ENCODE measurements around the gene TNFSF8.

Gene TNFSF8

DNA sequence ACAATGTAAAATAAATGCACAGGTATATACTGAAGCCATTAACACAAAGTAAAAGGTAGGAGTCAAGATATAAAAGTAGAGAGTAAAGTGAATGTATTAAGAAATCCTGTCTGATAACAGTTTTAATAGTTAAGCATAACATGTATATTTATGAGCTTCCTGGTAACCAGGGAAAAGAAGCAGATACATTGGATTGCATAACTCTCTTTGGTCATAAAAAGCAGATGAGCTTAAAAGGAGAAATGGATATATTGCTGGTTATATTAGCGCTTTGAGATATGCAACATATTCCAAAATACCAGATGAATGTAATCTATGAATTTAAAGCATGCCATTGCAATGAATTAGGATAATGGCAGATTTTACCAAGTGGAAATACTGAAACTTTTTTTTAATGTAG, 6.2 kb upstream of the TNFSF8 start:
- DNase-seq (ENCODE audit: low read depth in 2 of 2), result no peak

DNA sequence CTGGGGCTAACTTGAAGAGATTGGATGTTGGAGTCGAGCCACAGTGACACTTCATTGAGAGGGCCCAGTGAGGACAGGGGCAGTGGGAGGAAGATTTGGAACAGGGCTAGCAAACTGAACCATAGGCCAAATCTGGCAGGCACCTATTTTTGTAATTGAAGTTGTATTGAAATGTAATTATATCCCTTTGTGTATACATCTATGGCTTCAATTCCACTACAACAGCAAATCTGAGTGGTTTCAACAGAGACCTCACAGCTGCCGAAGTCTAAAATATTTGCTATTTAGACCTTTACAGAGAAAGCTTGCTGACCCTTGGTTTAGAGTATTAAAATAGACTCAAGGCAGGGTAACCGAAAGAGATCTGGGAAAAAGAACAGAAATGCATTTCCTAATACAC, 4.7 kb upstream of the TNFSF8 start:
- no peak for DNase-seq (ENCODE audit: low read depth in 2 of 2)

DNA sequence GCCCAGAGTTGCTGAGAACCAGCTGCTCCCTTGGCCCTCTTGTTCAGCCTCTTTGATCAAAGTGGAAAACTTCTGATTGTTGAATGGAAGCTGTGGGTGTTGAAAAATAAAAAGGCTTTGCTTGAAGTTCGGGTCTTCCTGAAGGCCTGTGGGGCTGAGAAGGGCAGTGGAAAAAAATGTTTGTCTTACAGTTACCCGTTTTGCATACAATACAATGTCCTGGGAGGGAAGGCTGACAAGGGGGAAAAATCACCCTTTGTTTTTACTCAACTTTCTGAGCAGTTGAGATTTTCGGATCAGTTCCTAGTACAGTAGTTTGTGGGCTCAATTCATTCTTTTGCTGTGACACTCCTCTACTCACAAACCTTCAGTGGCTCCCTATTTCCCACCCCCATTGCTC, 2.1 kb upstream of the TNFSF8 start:
- no peak for DNase-seq (ENCODE audit: low read depth in 2 of 2)

DNA sequence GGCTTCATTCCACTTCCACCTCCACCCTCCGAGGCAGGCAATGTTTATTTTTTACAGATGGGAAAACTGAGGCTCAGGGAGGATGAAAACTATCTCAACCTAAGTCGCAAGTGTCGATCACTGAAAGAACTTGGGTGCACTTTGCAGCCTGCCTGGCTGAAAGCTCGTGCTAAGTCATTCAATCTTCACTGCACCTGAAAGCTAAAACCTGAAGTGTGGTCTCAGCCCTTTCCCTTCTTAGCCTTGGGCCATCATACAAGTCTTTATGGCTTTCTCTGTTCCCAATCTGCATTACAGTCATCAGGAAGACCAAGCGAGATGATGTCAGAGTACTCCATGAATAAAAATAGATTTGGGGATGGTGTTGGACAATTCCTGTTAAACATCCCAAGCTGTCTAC, 1.0 kb upstream of the TNFSF8 start:
- DNase-seq (ENCODE audit: low read depth in 2 of 2), result no peak

DNA sequence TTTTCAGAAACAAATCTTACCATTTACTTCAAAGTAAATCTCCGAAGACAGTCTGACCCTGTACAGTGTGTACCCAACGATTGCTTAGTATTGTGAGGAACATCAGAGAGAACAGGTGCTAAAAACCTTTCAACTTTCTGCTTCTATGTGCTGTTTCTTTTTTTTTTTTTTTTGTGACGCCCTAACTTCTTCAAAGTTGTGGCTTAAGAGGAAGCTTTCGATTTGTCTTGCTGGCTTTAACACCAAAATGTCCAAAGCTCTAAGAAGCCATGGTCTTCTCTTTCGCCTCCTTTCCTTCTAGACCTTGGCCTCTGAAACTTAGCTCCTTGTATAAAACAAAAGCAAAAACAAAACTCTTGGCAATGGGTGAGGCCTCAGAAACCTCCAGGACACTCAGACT, 1.2 kb downstream of the TNFSF8 start:
- no peak for DNase-seq (ENCODE audit: low read depth in 2 of 2)

DNA sequence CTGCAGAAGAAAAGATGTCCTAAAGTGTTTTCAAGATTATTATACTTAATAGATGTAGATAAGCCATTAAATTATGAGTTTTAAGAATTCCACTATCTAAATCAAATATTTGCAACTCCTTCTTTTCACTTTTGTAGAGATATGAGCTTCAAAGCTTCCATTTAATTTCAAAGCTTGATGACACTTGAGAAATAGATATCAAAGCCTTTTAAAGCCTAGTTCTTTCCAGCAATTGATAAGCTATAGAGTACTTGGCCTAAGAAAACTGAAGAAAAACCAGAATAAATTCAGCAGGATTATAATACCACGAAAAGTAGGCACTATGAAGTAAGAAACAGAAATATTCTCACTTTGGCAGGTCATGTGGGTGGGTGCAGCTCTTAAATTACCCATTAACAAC, 1.7 kb downstream of the TNFSF8 start:
- no peak for DNase-seq (ENCODE audit: low read depth in 2 of 2)

DNA sequence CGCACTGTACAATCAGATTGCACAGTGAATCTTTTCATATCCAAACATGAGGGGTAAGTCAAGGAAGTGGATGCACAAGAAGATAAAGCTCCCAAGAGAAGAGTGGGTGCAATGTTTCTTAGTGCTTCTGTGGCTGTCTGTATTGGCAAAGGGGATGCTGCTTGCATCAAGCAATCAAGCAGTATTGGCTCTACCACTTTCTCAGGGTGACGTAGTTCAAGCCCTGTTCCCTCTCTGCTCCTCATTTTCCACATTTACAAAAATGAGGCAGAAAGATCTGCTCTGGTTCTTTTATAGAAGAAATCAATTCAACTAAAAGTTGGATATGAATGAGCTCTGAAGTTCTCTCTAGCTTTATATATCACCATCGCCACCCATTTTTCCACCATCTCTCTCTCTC, 2.3 kb downstream of the TNFSF8 start:
- DNase-seq (ENCODE audit: low read depth in 2 of 2), result no peak

DNA sequence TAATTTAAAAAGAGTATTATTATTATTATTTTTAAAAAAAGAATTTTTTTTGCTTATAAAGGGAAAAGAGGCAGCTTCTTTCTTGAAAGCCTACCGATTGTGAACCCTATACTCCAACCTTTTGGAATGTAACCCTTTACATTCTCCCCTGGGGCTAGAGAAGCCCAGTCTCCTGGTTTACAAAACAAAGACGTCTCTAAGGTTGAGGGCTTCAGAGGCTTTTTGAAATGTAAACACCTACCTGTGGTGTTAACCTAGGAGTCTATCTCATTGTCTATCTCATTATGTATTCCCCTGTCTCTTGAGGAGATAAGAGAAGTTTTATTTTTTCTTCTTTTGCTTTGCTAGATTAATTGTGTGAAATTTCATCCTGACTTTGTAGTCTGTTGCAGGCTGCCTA, 4.7 kb downstream of the TNFSF8 start:
- no peak for DNase-seq (ENCODE audit: low read depth in 2 of 2)

DNA sequence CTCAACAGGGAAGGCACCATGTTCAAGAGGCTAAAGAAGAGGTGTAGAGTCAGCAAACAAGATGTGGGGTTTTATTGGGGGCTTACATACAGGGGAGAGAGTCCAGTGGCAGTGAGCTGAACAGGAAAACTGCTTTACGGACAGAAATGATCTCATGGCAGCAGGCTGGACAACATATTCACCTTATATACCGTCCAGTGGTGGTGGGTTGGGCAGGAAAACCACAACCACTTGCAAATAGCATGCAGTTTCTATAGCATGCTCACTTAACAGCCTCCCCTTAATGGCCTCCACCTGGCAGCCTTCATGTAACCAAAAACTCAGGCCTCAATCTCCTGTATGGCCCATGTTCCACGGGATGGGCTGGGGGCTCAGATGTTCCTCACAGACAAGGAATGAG, 5.4 kb downstream of the TNFSF8 start:
- no peak for DNase-seq (ENCODE audit: low read depth in 2 of 2)

DNA sequence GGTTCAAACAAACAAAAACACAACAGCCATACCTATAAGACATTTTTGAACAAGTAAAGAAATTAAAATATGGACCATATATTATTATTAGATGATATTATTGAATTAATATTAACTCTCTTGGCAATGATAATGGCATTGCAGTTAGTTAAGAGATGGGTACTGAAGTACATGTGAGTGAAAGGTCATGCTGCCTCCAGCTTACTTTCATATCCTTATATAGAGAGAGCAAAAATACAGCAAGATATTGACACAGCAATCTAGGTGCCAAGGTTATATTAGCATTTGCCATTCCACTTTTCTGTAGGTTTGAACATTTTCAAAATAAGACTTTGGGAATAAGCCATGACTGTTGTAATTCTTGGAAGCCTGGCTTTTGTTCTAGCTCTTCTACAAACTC, 6.1 kb downstream of the TNFSF8 start:
- DNase-seq (ENCODE audit: low read depth in 2 of 2), result no peak

DNA sequence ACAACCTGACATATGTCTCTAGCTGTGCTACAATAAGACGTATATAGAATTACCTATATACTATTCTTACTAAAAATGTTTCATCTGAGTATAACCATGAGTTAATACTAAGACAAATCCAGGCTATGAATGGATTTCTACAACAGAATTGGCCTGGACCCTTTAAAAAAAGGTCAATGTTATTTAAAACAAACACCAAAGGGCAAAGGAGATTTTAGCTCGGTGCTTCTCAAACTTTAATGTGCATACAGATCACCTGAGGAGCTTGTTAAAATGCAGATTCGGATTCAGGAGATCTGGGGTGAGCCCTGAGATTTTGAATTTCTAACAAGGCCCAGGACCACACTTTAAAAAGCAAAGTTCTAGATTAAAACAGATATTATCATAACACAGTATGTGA, 6.5 kb downstream of the TNFSF8 start:
- DNase-seq (ENCODE audit: low read depth in 2 of 2), result no peak

DNA sequence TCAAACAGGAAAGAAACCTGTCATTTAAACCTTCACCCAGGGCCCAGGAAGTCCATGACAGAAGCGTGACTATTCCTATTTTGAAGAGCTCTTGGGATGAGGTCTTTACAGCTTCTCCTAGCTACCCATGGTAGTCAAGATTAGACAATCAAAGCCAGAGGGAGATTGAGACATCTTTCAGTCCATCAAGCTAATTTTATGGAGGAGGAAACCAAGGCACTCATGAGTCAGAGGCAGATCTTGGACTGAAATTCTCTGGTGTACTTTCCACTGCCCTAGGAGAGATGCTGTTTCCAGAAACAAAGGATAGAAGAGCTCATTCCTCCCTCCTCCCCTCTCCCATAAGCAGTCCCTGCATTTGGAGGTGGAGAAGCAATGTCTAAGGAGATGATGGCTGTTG, 9.2 kb downstream of the TNFSF8 start:
- no peak for DNase-seq (ENCODE audit: low read depth in 2 of 2)

DNA sequence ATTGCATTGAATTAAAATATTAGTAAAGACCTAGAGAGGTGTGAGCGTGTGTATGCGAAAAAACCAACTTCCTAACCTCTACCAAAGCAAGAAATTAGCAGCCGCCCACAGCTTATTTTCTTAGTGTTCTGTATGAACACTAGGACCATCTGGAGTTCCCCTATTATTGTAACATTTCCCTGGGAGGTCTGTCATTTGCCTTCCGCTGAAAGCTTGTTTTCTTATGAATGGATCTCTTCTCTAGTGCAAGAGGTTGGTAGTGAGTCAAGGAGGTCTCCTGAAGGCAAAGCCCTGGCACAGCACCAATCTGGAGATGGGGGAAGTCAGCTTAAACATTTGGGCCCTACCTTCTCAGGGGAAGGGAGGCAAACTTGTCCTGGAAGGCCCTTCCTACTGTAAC, 10.8 kb downstream of the TNFSF8 start:
- no peak for DNase-seq (ENCODE audit: low read depth in 2 of 2)

DNA sequence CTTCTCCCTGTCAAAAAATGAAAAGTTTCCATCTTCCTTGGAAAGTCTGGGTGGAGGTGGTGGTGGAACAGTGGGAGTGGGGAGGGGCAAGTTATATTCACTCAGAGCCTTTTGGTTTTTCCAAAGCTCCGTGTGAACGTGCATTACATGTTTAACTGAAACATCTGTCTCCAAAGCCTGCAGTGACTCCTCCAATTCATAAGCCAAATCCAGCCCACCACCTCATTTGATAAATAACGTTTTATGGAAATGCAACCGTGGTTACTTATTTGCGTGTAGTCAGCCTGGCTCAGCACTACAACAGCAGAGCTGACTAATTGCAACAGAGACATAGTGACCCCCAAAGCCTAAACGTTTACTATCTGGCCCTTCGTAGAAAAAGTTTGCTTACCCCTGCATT, 13.9 kb downstream of the TNFSF8 start:
- no peak for DNase-seq (ENCODE audit: low read depth in 2 of 2)

DNA sequence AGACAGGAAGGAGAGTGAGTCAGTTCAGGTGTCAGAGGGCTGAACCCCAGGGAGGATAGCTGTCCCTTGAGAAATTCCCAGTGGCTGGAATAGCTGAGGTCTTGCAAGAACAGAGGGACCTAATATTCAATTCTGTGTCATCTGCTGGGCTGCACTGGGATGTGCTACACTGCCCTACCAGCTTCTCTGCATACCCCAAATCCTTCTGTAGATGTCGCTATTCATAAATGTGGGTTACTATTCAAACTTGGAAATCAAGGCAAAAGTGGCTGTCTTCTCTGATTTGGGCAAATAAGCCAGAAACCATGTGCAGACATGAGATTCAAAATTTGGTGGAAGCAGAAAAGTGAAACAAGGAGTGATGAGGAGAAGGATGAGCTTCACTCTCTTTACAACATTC, 16.3 kb downstream of the TNFSF8 start:
- DNase-seq (ENCODE audit: low read depth in 2 of 2), result no peak

DNA sequence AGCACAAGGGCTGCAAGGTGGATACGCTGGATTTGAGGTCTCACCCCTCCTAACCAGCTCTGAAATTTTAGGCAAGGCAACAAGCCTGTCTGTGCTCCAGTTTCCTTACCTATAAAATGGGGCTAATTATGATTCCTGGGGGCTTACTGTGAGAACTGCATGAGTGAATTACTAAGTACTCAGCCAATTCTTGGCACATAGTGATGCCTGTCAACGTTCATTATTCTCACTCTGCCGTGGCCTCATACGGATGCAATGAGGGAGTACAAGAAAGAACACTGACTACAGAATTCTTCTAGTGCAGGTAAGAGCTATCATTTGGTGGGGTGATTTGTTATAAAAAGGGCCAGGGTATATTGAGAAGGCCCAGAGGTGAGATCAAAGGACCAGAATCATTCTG, 16.7 kb downstream of the TNFSF8 start:
- no peak for DNase-seq (ENCODE audit: low read depth in 2 of 2)

DNA sequence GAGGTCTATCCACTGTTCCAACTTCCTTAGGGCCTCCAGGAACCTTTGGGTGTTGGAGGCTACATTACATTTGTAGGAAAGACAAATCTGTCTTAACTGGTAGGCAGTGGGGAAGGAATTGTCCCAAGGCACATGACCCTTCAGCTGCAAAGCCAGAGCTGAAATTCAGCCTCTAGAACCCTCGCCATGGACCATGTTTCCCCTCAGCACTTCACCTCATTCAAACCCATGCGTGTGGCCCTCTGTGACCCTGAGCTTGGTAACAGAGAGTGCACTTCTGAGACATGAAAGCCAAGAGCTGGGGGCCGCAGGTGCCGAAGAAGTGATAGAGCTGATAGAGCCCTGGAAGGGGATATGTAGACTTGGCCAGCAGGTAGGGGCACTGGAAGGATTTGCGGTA, 17.2 kb downstream of the TNFSF8 start:
- no peak for DNase-seq (ENCODE audit: low read depth in 2 of 2)

DNA sequence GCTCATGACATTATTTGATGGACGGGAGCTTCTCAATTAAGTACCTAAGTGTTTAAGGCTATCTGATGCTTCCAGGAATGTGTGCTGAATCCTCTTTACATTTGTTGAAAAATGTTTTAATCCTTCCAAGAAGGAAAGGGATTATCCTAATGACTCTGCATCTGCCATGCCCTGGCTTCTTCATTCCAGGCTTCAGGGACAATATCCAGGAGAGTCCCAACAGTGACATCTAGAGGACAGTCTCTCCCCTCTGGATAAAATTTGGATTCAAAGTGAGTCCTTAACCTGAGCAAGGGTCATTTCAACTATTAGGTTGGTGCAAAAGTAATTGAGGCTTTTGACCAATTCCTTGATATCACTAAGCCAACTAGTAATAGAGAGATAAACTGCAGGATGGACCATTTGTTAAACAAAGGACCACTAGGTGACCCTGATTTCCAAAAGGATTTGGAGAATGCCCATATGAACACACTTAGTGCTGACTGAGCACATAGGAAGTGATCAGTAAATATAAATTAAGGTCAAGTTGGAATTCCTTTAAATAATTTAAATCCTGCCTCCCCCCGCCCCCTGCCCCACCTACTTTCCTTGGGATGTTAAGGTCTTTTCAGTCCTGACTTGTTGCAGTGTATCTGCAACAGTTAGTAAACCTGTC, 19.1 kb downstream of the TNFSF8 start:
- no peak for DNase-seq (ENCODE audit: low read depth in 2 of 2)

DNA sequence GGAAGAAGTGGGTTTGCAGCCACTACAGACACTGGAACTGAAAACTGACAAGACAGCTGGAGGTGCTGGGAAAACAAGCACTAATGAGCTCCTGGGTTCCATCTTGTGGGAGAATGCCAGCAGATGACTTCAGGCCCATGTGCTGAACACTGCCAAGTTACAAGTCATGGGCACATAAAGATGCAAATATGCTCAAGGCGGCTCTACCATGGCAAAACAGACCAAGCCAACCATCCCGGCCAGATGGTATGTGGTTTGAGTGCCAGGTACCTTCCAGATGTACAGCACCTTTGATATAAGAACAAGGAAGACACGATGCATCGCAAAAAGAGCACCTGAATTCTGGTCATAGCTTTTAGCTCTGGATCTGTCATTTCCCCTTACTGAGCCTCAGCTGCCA, 19.9 kb downstream of the TNFSF8 start:
- no peak for DNase-seq (ENCODE audit: low read depth in 2 of 2)

DNA sequence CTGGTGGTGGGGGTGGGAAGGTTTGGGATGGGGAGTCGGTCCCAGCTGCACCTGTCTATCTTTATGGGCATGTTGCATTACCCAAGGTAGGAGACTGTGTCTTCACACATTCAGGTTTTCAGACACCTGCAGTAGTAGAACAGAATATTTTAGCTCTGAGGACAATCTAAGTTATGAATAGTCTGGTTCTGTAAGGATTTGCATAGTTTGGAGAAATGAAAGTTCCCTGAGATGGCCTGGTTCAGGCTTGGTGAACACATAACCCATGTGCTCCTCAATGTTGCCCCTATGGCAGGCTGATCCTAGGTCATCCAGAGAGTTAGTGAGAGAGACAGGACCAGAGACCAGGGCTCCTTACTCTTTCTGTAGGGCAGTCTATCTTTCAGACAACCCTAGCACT, 20.7 kb downstream of the TNFSF8 start:
- no peak for DNase-seq (ENCODE audit: low read depth in 2 of 2)

DNA sequence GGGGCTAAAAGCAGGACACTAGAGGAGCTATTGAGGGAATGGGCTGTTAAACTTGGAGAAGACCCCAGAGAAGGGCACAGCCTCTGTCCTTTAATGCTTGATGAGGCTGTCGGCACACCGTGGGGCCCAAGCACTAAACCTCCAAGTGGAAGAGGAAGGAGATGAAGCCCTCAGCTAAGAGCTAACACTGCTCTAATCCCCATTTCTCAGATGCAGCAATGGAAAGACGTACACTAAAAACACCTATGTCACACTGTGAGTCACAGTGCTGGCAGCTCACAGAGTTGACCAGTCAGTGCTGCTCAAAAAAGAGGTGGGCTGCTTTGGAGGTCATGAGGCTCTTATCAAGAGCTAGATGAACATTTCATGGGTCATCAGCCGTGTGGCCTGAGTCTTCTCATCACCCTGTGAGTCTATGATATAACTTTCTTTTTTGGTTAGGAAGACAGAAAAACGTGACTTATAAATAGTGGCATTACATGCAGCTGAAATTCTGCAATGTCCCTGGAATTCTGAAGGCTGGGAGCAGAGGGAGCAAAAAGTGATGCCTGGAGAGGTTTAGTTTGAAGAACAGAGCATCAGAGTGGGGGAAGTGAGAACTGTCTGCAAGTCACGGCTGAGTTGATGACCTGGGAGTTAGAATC, 21.5 kb downstream of the TNFSF8 start:
- no peak for DNase-seq (ENCODE audit: low read depth in 2 of 2)

DNA sequence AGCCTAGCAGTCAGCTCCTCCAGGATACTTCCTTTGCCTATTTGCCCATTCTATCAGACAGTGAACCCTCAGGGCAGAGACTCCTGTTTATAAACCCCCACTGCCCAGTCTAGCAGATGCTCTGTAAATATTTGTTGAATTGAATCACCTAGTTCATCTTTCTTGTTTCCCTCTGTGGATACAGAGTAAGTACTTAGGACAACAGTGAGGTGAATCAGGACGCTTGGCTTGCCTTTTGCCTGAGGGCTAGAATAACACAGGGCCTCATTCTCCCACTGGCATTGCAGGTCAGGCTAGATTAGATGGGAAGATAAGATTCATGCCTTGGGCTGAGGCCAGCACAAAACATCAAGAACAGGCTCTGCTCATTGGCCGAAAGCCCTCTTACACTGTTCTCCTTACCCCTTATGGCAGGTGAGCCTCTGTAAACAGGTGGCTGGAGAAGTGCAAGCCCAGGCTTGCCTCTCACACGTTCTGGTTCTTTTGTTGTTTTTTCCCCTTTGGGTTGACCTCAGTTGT, 22.2 kb downstream of the TNFSF8 start:
- no peak for DNase-seq (ENCODE audit: low read depth in 2 of 2)

DNA sequence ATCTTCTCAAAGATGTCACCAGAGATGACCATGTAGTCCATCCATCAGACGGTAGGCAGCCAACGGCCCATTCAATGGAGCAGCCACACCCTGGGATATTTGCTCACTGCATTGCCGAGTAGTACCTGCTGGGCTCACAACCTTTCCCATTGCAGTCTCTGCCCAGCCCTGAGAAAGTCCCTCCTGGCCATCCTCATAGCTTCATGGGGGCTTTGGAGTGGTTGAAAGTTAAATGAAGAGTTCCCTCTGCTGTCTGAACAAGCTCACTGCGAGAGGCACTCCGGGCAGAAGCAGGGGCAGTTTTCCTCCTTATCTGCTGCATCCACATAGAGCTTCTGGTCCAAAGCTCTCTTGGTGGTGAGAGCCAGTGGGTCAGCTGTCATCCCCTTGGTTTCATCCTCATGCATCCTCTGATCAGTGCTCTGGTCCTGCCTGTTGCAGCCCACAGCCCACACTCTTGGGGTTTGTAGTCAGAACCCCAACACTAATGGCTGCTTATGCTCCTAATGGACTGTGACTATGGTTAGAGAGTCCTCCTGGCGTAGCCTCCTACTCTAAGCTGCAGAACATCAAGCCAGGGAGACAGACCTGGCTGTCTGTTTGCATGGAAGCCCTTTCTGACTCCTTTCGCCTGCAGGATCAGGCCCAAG, 23.3 kb downstream of the TNFSF8 start:
- no peak for DNase-seq (ENCODE audit: low read depth in 2 of 2)
